ENCODE measurements around the gene C11orf97.

GRCh38 chr11:94486068-94486467 is 26.2 kb upstream of the C11orf97 start:
- TF ChIP-seq CTCF (IDR thresholded peaks at IDR 0.05; ENCODE audit: insufficient read depth, low read depth, low read length) (no peak), EZH2 (IDR thresholded peaks at IDR 0.05; ENCODE audit: insufficient read depth, low read length) (no peak)

Measured in astrocyte (in vitro differentiated cells and primary cell).